GM12872 (cell line): ENCODE data around the gene COBL.

Source experiments
- CTCF ChIP-seq: IDR thresholded peaks from 3 replicates; pipeline ENCODE4 v1.5.1; 2011; ENCODE audit warnings: low read depth, mild to moderate bottlenecking, low read length, moderate library complexity; ENCODE audit not compliant: insufficient read depth

Gene COBL

DNA sequence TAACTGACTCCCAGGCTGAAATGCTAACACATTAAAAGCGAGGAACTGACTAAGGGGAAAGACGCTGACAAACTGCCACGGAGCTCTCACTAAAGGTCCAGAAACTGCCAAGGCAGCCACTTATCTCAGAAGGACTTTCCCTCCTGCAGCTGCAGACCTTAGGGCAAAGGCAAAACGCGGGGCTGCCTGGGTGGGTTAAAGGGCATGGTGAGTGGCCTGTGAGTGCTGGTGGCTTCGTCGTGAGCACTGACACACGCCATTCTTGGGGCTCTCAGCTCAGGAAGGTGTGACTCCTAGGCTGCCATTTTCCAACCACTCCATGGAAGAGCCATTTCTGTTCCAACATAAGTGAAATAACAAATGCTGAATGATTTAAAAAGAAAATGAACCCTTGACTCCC is 232.5 kb downstream of the COBL start:
- no peak for TF ChIP-seq CTCF

GRCh38 chr7:51082940-51083533 is 233.6 kb downstream of the COBL start:
- no peak for TF ChIP-seq CTCF

GRCh38 chr7:51082096-51082840 is 234.3 kb downstream of the COBL start:
- TF ChIP-seq CTCF, result no peak

DNA sequence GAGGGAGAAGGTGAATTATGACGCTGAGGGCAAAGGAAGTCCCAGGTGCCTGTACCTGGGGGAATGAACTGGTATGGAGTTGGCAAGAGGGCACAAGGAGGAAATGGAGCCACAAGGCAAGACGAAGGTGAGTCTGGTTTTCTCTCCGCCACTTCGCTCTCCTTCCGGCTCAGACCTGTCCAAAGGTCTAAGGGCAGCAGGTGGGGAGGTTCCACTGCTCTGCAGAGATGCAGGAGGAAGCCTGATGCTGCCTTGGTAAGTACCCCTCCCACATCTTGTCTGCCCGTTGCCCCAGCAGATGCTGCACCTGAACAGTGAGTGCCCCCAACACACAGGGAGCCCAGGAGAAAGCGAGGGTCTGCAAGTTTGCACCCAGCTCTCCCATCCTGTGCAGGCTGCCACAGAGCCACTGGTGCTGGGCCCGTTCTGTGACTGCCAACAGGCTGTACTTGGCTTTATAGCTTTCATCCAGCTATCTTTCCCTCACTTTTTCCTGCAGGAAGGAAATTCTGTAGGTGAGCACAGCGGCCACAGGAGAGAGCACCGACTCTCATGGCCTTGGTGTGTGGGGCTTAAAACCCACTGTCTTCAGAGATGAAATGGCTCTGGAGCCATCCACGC is 235.2 kb downstream of the COBL start:
- TF ChIP-seq CTCF, result no peak

DNA sequence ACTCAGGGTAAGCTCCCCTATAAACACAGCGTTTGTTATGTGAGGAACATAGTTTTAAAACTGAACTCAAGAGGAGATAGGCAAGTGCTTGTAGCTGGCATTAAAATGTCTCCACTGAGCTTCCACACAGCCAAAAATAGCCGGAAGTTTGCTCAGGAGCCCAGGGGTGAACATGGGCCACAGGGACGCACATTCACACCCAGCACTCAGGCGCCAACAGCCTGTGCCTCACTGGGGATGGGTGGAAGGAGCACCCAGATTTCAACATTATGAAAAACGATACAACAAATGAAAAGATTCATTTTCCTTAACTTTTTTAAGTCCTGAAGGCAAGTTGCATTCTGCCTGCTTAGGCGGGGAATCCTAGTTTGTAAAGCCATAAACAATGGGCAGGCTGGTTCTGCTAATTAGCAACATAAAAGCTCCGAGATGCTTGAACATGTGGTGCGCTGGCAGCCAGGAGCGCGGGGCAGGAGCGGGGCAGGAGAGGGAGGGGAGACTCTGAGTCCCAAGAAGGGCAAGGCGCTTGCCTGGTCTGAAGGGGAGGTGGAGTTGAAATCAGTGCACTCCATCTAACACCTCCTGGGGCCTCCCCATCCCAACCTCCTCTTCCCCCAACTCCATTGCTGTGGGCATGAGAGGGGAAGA is 235.9 kb downstream of the COBL start:
- no peak for TF ChIP-seq CTCF

GRCh38 chr7:51080216-51080615 is 236.4 kb downstream of the COBL start:
- no peak for TF ChIP-seq CTCF

- TF ChIP-seq CTCF, result no peak
These were observed 237.1 kb downstream of the COBL start for GRCh38 chr7:51079494-51079893.
